ENCODE measurements around the gene LRCOL1.

DNA sequence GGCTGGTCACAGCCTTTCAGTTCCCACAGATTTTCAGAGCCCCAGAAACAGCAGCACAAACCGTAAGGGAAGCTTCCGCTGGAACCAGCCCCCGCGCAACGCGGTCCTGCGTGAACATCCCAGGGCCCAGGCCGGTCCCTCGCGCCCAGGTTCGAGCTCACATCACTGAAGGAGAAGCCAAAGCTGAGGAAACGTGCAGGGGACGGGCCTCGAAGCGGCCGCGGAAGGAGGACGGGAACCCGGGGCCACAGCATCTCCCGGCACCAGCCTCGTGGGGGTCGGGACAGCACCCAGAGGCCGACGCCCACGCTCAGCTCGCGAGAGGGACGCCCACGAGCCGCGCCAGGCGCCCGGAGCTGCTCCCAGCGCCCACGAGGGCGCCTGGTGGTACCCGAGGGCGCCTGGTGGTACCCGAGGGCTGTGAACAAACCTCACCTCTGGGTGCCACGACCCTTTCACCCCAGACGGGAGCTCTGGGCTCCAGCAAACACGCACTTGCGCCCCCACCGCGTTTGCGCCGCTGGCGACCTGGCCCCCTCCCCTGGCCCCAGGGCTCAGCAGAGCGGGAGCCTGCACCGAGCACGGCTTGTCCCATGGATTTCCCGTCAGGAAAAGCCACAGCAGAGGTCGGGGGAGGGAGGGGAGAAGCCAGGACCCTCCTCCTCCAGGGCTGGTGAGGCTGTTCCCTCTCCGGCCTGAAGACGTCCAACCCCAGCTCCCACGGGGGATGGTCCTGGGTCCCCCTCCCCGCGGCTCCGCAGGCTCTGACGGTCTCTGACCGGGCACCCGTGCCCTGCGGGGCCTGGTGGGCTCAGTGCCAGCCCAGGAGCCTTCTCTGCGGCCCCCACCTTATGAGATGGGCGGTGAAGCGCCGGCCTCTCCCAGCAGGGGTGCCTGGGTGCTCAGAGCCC lies 6.9 kb downstream of the LRCOL1 start:
- TF ChIP-seq HDGF (IDR thresholded peaks at IDR 0.05; ENCODE audit: borderline replicate concordance) (no peak), FOXK2 (IDR thresholded peaks at IDR 0.05) (no peak), SP1 (IDR thresholded peaks at IDR 0.05) (no peak), LEF1 (IDR thresholded peaks at IDR 0.05; ENCODE audit: borderline replicate concordance) (no peak), SUZ12 (IDR thresholded peaks at IDR 0.05) (no peak), ELF4 (IDR thresholded peaks at IDR 0.05) (no peak), FOXM1 (IDR thresholded peaks at IDR 0.05; ENCODE audit: borderline replicate concordance) (no peak), NFRKB (IDR thresholded peaks at IDR 0.05) (no peak), TARDBP (IDR thresholded peaks at IDR 0.05) (no peak), BHLHE40 (IDR thresholded peaks at IDR 0.05; ENCODE audit: borderline replicate concordance) (no peak)
- TF ChIP-seq, protein P1, sequence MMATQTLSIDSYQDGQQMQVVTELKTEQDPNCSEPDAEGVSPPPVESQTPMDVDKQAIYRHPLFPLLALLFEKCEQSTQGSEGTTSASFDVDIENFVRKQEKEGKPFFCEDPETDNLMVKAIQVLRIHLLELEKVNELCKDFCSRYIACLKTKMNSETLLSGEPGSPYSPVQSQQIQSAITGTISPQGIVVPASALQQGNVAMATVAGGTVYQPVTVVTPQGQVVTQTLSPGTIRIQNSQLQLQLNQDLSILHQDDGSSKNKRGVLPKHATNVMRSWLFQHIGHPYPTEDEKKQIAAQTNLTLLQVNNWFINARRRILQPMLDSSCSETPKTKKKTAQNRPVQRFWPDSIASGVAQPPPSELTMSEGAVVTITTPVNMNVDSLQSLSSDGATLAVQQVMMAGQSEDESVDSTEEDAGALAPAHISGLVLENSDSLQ (IDR thresholded peaks at IDR 0.05), result no peak
